ENCODE data around the gene GATM. TPM values are rescaled to one million over a fixed set of nuclear protein-coding genes. Genes with fewer than 3 reads are reported as not detected.

Gene GATM
- total and polyA plus RNA-seq, 10 of the 15 experiments (the other 5 are each of a cell fraction or from before 2014, with no cell fraction given): 11.7 to 83.1 (median 38.2) TPM

- TF ChIP-seq BCL3 (IDR thresholded peaks at IDR 0.05; ENCODE audit: borderline replicate concordance, insufficient read depth, low read depth, low read length, poor library complexity, severe bottlenecking): no peak
- TF ChIP-seq EED (IDR thresholded peaks at IDR 0.05; ENCODE audit: low read depth): no peak
- no peak; the same call in 1 of the 2 replicates for TF ChIP-seq RB1 (IDR thresholded peaks at IDR 0.05; ENCODE audit: borderline replicate concordance)
- TF ChIP-seq CREB1 (IDR thresholded peaks at IDR 0.05; ENCODE audit: low read depth): peak; percentile 91
- peak; percentile 38; the same call in 1 of the 2 replicates for TF ChIP-seq NR2C1 (IDR thresholded peaks at IDR 0.05)
- TF ChIP-seq CBX3 (IDR thresholded peaks at IDR 0.05; ENCODE audit: borderline replicate concordance, low read depth): no peak
- no peak for TF ChIP-seq SMC3 (IDR thresholded peaks at IDR 0.05; ENCODE audit: borderline replicate concordance, low read length)
- TF ChIP-seq FOS (IDR thresholded peaks at IDR 0.05; ENCODE audit: borderline replicate concordance, extremely low read depth, insufficient read length): no peak
- no peak for TF ChIP-seq HDGF (IDR thresholded peaks at IDR 0.05)
- no peak for TF ChIP-seq MEF2A (IDR thresholded peaks at IDR 0.05; ENCODE audit: insufficient read depth, low read depth, low read length)
- no peak for TF ChIP-seq MEF2B (IDR thresholded peaks at IDR 0.05; ENCODE audit: partially characterized antibody, poor library complexity, severe bottlenecking)
- no peak for TF ChIP-seq CHD4 (IDR thresholded peaks at IDR 0.05)
- TF ChIP-seq SUZ12 (IDR thresholded peaks at IDR 0.05; ENCODE audit: unreplicated experiment): no peak
- no peak for TF ChIP-seq KDM1A (IDR thresholded peaks at IDR 0.05; ENCODE audit: borderline replicate concordance)
- TF ChIP-seq POLR2AphosphoS5 (IDR thresholded peaks at IDR 0.05; ENCODE audit: low read length): peak; percentile 98
- TF ChIP-seq E2F8 (IDR thresholded peaks at IDR 0.05; ENCODE audit: low read depth, partially characterized antibody): no peak
- TF ChIP-seq RAD51 (IDR thresholded peaks at IDR 0.05): no peak
- TF ChIP-seq MTA3 (IDR thresholded peaks at IDR 0.05; ENCODE audit: borderline replicate concordance, low read length): no peak; the same call in 1 of the 2 replicates
- TF ChIP-seq PML (IDR thresholded peaks at IDR 0.05; ENCODE audit: low read length): peak; percentile 95
- peak in 1 of 2 experiments; percentile 20; a peak in 1 of 4 replicates for TF ChIP-seq BHLHE40 (IDR thresholded peaks at IDR 0.05; ENCODE audit: borderline replicate concordance in 1 of 2, low read depth in 2 of 2, low read length in 1 of 2)
- peak; percentile 88 for TF ChIP-seq SPI1 (IDR thresholded peaks at IDR 0.05; ENCODE audit: borderline replicate concordance, insufficient read depth, low read depth, low read length)
- TF ChIP-seq, protein P1, sequence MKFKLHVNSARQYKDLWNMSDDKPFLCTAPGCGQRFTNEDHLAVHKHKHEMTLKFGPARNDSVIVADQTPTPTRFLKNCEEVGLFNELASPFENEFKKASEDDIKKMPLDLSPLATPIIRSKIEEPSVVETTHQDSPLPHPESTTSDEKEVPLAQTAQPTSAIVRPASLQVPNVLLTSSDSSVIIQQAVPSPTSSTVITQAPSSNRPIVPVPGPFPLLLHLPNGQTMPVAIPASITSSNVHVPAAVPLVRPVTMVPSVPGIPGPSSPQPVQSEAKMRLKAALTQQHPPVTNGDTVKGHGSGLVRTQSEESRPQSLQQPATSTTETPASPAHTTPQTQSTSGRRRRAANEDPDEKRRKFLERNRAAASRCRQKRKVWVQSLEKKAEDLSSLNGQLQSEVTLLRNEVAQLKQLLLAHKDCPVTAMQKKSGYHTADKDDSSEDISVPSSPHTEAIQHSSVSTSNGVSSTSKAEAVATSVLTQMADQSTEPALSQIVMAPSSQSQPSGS (IDR thresholded peaks at IDR 0.05; ENCODE audit: low read length): no peak
- TF ChIP-seq HCFC1 (IDR thresholded peaks at IDR 0.05; ENCODE audit: low read length): peak; percentile 76
- 0 out of 2 replicates have a peak, but pooled peaks have one; percentile 54 for TF ChIP-seq STAT1 (conservative IDR thresholded peaks at IDR 0.05)
Observed at GRCh38 chr15:45402162-45402954, 24.0 kb upstream of the GATM start (continued).

All from GM12878 (cell line).